Cortex of kidney (tissue), 1 donor: ENCODE data around the gene TRAF3IP1.
"Not testable (repeated sequence)": the region's sequence is repeated elsewhere in the genome, so short reads cannot be mapped to it uniquely, and the experiment has no call there.

Source experiments
- DNase-seq: peaks from one replicate; lab custom pipeline; 2025; lab: John Stamatoyannopoulos, UW

Gene TRAF3IP1

DNA sequence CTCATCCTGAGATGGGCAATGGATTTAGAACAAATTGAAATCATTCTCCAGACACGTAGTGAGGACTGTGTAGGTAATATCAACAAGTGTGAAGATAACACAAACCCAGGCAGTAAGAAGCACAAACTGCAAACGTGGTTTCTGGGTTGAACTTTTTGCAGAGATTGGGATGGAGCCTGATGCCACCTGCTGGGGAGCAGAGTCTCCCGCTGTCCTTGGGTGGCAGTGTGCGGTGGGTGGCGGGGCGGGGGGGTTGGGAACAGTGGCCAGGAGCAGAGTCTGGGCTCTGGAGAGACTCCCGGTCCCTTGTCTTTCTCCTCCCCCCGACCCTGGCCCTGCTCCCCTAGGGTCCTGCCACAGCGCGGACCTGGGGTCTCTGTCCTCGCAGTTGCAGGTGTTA, 19.5 kb downstream of the TRAF3IP1 start:
- no peak for DNase-seq

GRCh38 chr2:238341536-238341935, 21.2 kb downstream of the TRAF3IP1 start:
- DNase-seq, result no peak

DNA sequence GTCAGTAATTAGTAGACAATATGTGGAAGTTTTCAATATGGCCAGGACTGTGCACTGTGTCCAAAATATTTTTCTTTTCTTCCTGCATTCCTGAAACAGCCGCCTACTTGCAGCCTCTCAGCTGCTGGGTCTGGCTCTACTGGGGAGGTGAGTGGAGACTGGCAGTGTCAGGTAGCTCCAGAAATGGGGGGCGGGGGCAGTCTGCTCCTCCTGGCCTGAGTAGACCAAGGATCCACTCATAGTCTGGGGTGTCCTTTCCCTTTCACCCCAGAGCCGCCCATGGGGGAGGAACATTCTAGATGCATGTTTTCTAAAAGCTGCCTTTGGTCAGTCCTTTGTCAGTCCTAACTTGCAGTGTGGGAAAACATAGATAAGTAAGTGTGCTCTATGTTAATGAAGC, 23.7 kb downstream of the TRAF3IP1 start:
- DNase-seq, result no peak

DNA sequence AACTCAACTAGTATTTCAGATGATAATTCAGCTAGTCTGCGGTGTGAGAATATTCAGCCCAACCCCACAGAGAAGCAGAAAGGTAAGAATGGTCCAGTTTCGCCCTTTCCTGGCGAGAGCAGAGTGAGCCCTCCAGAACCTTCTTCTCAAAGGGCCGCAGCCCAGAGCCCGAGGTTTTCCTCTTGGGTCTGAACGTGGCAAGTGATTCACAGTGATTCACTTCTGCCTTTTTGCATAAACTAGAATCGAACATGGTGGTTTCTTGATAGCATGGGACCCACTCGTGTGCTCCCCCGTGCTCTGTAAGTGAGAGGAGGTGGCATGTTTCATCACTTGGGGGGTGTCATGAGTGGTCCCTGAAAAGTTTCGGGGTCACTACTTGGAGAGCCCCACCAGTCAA, 24.2 kb downstream of the TRAF3IP1 start:
- no peak for DNase-seq

- no peak for DNase-seq
These were observed 25.1 kb downstream of the TRAF3IP1 start for GRCh38 chr2:238345297-238345968.

DNA sequence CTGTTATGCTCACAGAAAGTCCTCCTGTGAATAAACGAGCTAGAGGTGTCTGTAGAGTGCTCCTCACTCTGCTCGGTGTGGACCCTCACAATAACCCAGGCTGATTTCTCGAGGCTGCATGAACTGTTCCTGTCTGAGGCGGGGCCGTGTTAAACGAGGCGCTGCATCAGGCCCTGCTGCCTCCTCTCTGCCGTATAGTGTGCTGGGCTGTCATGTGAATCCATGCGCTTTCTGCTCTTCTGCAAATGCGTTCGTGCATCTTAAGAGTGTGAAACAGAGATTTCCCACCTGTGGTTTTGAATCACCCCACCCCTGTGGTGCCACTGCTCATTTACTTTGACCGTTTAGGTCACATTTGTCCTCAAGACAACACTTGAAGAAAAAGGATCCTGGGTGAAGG, 26.2 kb downstream of the TRAF3IP1 start:
- no peak for DNase-seq

DNA sequence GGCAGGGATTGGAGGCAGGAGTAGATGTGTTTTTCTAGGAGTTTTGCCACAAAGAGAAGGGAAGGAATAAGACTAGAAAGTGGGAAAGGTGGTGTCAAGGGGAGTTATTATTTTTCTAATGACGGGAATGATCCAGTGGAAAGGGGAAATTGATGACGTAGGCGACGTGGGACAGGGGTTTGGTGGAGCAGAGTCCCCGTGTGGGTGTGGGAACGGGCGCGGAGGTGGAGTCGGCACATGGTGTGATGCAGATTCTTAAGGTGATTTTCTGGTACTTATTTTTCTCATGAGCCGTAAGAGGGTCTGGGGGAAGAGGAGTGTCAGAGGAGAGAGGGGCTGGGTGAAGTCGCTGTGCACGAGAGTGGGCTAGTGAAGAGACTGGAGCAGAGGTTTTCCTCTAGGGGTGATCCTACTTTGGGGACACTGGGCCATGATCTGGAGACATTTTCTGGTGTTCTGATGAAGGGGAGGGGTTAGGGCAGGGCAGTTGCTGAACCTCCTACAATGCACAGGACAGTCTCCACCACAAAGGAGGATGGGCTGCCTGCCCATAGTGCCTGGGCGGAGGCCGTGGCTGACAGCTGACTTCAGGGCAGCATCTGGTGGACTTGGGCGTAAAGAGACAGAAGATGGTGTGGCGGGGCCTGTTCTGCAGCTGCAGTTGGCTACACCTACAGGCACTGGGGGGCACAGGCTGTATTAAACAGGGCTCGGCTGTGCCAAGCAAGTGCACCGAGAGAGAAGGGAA, 30.0 kb downstream of the TRAF3IP1 start:
- DNase-seq, result no peak

DNA sequence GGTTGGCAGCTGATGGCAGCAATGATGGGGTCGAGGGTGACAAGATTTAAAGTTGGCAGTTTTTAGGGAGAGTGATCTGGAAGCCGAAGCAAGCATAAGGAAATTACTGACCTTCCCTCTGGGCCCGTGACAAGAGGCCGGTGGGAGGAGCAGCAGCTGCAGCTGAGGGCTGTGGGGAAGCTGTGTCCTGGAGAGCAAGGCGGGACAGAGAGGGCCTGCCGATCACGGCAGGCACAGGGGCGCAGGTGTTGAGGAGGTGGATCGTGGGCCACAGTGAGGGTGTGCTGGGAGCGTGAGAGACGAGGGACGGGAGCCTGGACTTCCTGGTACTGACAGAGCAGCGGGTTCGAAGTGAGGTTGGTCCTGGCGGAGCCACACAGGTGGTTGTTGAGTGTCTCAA, 31.0 kb downstream of the TRAF3IP1 start:
- DNase-seq, result no peak

DNA sequence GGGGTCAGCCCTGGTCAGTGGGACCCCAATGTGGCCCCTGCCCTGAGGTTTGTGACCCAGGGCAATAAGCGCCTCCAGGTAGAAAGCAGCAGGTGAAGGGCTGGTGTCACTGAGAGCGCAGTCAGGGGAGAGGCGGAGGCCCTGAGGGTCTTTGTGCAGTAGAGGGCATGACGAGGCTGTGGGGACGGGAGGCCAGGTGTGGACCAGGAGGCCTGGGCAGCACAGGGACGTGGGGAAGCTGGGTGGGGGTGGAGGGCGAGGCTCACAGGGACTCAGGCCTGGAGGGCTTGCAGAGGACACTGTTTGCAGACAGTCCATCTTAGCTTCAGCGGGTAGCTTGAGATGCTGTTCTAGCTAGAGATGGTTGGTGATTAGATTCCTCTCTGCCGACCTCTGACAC, 32.0 kb downstream of the TRAF3IP1 start:
- no peak for DNase-seq

GRCh38 chr2:238358769-238359168, 38.5 kb downstream of the TRAF3IP1 start:
- no peak for DNase-seq

DNA sequence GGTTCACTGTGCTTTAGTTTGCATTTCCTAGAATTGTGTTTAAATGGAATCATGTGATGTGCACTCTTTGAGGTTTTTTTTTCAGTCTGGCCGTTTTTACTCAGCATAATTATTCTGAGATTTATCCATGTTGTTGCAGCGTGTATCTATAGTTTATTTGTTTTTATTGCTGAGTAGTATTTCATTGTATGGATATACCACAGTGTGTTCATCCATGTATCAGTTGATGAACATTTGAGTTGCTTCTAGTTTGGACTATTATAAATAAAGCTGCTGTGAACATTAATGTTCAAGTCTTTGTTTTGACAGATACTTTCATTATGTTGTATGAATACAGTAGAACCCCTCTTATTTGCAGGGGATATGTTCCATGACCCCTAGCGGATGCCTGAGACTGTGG, 39.1 kb downstream of the TRAF3IP1 start:
- no peak for DNase-seq

GRCh38 chr2:238361877-238362276, 41.6 kb downstream of the TRAF3IP1 start:
- no peak for DNase-seq

GRCh38 chr2:238362626-238363025, 42.3 kb downstream of the TRAF3IP1 start:
- no peak for DNase-seq

DNA sequence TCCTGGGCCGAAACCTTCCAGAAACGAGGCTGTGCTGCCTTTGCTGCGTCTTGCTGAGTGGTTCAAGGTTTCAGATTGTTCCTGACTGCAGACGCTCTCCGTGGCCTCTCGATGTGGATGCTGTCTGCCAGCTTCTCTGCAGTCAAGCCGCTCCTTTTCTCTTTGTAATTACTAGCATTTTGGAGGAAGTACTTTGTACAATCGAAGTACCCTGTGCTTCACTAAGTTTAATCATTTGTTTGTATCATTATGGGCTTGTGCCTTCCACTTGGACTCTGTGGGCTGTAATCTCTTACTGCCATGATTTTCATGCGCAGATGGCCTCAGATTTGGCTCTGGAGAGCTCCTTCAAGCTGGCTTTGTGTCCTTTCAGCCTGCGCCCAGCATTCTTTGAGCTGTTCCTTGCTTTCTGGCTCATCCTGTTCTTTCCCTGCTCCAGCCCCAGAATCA, 49.3 kb downstream of the TRAF3IP1 start:
- DNase-seq, result no peak

DNA sequence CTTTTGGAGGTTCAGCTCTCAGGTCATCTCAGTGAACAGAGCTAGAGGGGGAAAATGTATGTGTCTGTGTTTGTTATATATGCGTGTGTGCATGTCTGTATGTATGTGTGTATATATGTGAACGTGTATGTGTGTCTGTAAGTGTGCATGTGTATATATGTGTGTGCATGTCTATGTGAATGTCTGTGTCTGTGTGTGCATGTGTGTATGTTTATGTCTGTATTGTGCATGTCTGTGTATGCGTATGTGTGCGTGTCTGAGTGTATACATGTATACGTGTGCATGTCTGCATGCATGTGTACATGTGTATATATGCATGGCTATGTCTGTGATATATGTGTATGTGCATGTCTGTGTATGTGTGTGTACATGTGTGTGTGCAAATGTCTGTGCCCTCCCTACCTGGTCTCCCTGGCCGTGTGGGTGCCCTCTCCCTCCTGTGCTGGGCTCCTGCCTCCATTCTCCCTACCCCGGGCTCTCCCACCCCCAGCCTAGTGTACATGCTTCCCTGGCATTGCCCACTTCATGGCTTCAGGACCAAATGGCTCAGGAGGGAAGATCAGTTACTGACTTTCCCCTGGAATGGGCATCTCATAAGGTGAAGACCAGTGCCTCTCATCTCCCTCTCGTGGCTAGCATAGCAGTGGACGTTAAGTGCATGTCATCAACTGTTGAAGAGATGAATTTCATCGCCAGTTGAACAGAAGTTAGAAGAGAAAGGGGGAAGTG, 49.9 kb downstream of the TRAF3IP1 start:
- DNase-seq, result no peak

DNA sequence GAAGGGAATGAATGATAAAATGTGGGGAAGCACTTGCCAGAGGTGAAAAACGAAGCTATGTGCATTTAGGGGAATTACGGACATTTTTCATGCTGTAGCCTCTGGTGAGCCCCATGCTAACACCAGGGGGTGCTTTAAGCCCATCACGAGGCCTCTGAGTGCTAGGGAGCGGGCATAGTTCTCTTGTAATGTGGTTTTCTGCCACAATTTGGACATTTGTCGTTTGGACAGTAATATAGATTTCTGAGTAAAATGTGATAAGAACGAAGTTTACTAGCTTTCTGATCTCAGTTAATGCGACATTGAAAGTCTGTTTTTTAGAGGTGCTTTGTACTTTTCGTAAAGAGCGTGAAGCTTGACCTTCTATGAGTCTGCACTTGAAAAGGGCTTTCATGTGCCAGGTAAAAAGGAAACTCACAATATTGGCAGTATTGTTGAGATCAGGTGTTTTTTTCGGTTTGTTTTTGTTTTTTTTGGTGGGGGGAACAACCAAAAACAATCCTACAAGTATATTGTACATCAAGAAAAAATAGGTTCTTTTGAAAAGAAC, 50.6 kb downstream of the TRAF3IP1 start:
- DNase-seq, result no peak

DNA sequence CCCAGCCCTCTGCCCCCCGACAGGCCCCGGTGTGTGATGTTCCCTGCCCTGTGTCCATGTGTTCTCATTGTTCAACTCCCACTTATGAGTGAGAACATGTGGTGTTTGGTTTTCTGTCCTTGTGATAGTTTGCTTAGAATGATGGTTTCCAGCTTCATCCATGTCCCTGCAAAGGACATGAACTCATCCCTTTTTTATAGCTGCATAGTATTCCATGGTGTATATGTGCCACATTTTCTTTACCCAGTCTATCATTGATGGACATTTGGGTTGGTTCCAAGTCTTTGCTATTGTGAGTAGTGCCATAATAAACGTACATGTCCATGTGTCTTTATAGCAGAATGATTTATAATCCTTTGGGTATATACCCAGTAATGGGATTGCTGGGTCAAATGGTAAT, 52.0 kb downstream of the TRAF3IP1 start:
- not testable (repeated sequence) for DNase-seq

- DNase-seq, result no peak
These were observed 56.6 kb downstream of the TRAF3IP1 start for GRCh38 chr2:238376884-238377391.

DNA sequence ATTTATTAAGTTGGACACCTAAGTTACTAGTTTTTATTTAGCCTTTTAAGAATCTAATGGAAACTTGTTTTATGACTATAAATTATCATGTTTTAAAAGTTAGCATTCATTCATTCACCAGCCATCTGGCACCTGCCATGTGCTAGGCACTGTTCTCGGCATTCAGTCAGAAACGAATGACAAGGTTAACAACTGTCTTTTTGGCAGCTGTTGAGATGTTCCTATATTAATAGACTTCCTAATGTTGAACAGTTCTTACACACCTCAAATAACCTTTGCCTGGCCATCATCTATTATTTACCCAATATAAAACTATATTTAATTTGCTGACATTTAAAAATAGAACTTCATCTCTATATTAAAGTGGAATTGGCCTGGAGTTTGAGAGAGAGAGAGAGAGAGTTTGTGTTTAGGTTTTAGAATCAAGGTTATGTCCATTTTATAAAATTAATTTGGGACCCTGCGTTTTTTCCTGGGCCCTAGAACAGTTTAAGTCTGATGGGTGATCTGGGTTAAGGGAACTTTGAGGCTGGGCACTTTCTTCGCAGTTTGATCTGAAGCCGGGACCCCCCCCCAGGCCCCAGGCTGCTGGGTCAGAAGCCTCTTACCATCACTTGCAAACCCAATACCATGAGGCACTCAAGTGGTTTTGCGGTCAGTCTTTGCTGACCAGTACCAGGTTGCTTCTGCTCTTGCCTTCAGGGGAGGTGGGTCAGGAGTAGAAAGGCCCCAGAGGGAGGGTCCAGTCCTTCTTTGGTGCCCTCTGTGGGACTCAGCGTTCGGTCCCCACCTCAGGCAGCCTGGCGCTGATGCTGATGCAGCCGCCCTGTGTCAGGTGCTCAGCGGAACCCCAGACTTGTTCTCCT, 58.1 kb downstream of the TRAF3IP1 start:
- DNase-seq, result no peak

DNA sequence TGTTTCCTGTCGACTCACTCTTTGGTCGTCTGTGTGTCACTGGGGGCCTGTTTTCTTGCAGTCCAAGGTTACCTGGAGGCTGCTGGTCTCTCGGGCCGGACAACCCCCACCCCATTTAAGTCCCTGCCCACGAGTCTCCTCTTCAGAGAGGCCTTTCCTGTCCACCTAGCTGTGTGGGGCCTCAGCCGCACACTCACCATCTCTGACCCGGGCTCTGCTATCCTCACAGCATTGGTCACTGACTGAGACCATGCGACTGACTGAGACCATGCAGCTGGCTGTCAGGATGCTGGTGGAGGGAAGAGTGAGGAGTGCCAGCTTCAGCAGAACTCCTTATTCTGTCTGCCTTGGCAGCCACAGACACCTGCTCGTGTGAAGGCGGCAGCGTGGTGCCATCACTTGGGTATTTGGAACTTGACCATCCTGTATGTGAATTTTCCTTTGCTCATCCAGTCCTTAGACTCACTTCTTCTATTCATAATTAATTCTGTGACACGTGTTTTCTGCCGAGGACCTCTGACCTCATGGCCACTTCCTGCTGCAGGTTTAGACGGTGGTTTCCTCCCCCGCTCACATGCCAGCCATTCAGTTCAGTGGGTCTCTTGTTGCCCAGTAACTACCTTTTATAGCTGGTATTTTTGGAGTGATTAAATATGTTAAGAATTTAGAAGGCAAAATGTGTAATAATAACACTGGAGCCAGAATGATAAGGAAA, 58.9 kb downstream of the TRAF3IP1 start:
- DNase-seq, result no peak

DNA sequence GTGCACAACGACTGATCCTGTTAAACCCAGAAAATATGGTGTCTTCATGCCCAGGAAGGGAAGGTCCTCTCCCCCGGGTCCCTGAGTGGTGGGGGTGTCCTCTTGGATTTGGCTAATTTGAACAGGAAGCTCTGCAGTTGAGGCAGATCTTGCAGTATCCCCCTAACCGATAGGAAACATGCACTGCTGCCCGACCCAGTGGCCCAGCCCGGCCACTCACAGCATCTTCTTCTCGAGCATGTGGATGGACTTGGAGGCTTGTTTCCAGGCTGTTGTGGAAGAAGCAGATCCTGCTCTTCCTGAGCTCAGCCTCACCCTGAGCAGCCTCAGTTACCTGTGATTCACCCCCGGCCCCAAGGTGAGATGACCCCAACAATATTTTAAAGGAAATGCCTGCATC, 60.0 kb downstream of the TRAF3IP1 start:
- DNase-seq, result no peak
